Omental fat pad (tissue), 4 donors: Measurements from ENCODE around the gene MTF2. TPM values are rescaled to one million over a fixed set of nuclear protein-coding genes. Genes with fewer than 3 reads are reported as not detected.
"Not testable (repeated sequence)": the region's sequence is repeated elsewhere in the genome, so short reads cannot be mapped to it uniquely, and the experiment has no call there.

Source experiments
- ATAC-seq: fragments of 150-250 bp; one replicate; pipeline ENCODE4 v1.9.1; 2016; ENCODE audit warnings: mild to moderate bottlenecking, moderate library complexity; ENCODE audit not compliant: low FRiP score
- DNase-seq: peaks from one replicate; pipeline ENCODE4 v3.0.0-alpha.2; 2019; ENCODE audit warnings: low spot score
- total RNA-seq, 4 donors: library from RNA; depleted of rRNA; stranded (reverse); fragments of >200 nt; gene quantifications; one replicate each; pipeline ENCODE4 v1.1.0, GENCODE V29; 2016
- TF ChIP-seq, protein P1 (sequence below), 3 donors: fragments of 450-650 bp; IDR thresholded peaks; one replicate each; pipeline ENCODE4 v1.5.1; 2016 to 2017; ENCODE audit warnings: antibody characterized with exemption in 3 of 3, mild to moderate bottlenecking in 3 of 3, moderate library complexity in 2 of 3

The MTF2 gene
- total RNA-seq, 4 donors from 2014 or later: 8.4 to 27.6 (median 14.1) TPM

DNA sequence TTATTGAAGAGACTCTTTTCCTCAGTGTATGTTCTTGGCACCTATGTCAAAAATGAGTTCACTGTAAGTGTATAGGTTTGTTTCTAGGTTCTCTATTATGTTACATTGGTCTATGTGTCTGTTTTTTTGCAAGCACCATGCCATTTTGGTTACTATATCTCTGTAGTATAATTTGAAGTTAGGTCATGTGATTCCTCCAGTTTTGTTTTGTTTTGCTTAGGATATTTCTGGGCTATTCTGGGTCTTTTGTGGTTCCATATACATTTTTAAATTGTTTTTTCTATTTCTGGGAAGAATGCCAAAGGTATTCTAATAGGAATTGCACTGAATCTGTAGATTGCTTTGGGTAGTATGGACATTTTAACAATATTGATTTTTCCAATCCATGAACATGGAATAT lies 87.9 kb downstream of the MTF2 start:
- no peak for ATAC-seq
- TF ChIP-seq, protein P1, sequence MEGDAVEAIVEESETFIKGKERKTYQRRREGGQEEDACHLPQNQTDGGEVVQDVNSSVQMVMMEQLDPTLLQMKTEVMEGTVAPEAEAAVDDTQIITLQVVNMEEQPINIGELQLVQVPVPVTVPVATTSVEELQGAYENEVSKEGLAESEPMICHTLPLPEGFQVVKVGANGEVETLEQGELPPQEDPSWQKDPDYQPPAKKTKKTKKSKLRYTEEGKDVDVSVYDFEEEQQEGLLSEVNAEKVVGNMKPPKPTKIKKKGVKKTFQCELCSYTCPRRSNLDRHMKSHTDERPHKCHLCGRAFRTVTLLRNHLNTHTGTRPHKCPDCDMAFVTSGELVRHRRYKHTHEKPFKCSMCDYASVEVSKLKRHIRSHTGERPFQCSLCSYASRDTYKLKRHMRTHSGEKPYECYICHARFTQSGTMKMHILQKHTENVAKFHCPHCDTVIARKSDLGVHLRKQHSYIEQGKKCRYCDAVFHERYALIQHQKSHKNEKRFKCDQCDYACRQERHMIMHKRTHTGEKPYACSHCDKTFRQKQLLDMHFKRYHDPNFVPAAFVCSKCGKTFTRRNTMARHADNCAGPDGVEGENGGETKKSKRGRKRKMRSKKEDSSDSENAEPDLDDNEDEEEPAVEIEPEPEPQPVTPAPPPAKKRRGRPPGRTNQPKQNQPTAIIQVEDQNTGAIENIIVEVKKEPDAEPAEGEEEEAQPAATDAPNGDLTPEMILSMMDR (IDR thresholded peaks at IDR 0.05): no peak
- no peak for DNase-seq

DNA sequence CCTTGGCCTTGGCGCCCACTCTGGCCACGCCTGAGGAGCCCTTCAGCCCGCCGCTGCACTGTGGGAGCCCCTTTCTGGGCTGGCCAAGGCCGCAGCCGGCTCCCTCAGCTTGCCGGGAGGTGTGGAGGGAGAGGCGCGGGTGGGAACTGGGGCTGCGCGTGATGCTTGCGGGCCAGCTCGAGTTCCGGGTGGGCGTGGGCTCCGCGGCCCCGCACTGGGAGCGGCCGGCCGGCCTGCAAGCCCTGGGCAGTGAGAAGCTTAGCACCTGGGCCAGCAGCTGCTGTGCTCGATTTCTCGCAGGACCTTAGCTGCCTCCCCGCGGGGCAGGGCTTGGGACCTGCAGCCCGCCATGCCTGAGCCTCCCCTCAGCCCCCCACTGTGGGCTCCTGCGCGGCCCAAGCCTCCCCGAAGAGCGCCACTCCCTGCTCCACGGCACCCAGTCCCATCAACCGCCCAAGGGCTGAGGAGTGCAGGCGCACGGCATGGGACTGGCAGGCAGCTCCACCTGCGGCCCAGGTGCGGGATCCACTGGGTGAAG lies 91.1 kb downstream of the MTF2 start:
- not testable (repeated sequence) for DNase-seq, ATAC-seq

DNA sequence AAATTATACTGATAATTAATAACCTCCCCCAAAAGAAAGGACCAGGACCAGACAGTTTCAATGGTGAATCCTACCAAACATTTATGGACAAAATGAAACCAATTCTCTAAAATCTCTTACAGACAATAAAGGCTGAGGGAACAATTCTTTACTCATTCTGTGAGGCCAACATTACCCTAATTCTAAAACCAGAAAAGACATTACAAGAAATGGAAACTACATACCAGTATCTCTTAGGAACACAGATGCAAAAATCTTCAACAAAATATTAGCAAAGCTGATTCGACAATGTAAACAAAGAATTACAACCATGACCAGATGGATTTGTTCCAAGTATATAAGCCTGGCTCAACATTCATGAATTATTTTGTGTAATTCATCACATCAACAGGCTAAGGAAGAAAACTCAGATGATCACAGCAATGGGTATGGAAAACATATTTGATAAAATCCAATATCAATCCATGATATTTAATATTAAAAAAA lies 92.5 kb downstream of the MTF2 start:
- ATAC-seq: no peak
- TF ChIP-seq, protein P1 (IDR thresholded peaks at IDR 0.05): no peak

DNA sequence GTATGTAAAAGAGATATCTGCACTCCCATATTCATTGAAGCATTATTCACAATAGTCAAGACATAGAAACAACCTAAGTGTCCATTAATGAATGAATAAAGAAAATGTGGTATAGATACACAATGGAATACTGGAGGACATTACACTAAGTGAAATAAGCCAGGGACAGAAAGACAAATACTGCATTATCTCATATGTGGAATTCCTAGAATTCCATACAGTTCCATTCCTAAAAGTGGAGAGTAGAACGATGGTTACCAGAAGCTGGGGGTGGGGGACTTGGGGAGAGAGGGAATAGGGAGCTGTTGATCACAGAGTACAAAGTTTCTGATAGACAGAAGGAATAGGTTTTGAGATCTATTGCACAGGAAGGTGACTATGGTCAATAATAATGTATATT lies 93.7 kb downstream of the MTF2 start:
- TF ChIP-seq, protein P1 (IDR thresholded peaks at IDR 0.05): no peak
- no peak for DNase-seq
- no peak for ATAC-seq

More for the DNA sequence above, 92.5 kb downstream of the MTF2 start:
- DNase-seq: no peak

DNA sequence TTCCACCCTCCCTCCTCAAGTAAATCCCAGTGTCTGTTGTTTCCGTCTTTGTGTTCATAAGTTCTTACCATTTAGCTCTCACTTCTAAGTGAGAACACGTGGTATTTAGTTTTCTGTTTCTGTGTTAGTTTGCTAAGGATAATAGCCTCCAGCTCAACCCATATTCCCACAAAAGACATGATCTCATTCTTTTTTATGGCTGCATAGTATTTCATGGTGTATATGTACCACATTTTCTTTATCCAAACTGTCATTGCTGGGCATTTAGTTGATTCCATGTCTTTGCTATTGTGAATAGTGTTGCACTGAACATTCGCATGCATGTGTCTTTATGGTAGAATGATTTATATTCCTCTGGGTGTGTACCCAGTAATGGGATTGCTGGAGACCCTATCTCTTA lies 95.6 kb downstream of the MTF2 start:
- ATAC-seq, DNase-seq: not testable (repeated sequence)

DNA sequence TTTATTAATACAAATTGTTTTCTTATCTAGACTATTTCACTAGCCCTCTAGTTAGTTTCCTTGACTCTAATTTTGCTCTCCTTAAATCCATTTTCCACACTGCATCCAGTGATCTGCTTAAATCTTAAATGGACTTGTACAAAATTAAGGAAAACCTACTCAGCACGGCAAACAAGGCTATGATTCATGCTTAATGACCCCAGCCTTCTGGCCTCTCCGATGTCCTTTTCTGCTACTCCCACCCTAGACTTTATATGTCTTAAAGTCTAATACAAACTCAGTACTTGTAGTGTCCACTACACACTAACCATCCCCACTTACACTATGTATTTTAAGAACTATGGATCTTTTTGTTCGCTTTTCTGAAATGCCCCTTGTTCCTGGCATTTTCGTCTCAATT lies 98.9 kb downstream of the MTF2 start:
- TF ChIP-seq, protein P1 (IDR thresholded peaks at IDR 0.05): no peak
- ATAC-seq (no peak), DNase-seq (no peak)

DNA sequence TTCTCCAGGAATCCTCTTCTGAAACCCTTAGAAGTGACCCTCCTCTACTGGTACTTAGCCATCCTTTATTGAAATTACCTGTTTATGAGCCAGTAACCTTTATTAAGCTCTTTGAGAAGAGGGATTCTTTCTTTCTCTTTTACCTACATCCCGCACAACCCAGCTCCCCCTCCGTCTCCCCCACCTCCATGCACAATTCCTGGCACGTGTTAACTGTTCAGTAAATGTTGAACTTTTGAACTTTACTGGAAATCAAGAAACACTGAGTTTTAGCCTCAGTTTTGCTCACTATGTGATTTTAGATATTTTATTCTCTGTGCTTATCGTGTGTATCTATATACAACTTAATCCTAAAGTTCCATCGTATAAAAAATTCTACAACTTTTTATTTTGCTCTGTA lies 99.3 kb downstream of the MTF2 start:
- no peak for DNase-seq
- TF ChIP-seq, protein P1 (IDR thresholded peaks at IDR 0.05): no peak
- ATAC-seq: no peak

DNA sequence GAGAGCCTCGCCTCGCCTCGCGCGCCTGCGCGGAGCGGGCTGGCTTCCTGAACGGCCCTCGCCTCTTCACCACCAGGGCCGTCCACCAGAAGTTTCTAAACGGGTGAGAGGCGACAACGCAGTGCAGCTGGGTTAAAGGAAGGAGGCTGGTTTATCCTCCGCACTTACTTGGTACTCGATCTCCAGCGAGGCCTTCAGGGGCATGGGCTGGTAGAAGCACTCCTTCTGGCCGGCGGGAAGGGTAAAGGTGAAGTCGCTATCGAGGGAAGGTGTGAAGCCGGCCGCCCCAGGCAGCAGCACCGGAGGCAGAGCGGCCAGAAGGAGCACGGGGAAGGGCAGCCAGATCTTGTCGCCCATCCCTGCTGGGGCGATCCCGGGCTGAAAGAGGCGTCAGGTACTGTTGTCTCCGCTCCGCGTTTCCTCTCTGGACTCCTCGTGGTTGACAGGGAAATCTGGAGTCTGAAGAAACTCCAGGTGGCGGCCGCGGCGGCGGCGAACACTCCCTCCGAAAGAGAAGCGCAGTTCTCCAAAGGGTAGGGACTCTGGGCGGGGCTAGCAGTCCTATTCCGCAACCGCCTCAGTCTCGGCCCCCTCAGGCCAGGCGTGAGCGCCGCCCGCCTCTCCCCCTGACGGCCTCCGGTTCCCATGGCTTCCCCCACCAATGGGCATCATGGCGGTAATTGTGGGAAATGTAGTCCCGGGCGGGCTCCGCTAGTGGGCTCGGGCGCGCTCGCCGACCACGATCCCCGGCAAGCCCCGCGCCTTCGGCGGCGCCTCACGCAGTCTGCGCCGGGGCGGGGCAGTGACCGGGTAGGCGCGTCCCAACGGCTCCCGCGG lies 101.0 kb downstream of the MTF2 start, which contains the start of gene TMED5:
Gene TMED5, minus strand, starts transcription at position 528 of the 837 bp plus-strand sequence. Its CDS starts 171 bp downstream, at position 357.
- DNase-seq (peak; percentile 69), ATAC-seq (peak; percentile 95)
- TF ChIP-seq, protein P1 (IDR thresholded peaks at IDR 0.05): no peak
